Right renal pelvis (tissue), 4 donors: ENCODE results near the gene REXO1. TPM values are rescaled to one million over a fixed set of nuclear protein-coding genes. Genes with fewer than 3 reads are reported as not detected.

Experiments used
- DNase-seq, 4 donors: peaks; one replicate each; pipeline ENCODE4 v3.0.0-alpha.2; 2013; ENCODE audit warnings: low read depth in 4 of 4, low spot score in 3 of 4, missing footprints in 1 of 4
- polyA plus RNA-seq, 4 donors: library from polyadenylated mRNA; unstranded; fragments of 120-200 nt; gene quantifications; one replicate each; pipeline ENCODE4 v1.2.1, GENCODE V29; 2013; ENCODE audit not compliant: insufficient read length in 4 of 4

Gene REXO1
- polyA plus RNA-seq, 4 donors = 23.5 to 32.9 (median 25.1) TPM

DNA sequence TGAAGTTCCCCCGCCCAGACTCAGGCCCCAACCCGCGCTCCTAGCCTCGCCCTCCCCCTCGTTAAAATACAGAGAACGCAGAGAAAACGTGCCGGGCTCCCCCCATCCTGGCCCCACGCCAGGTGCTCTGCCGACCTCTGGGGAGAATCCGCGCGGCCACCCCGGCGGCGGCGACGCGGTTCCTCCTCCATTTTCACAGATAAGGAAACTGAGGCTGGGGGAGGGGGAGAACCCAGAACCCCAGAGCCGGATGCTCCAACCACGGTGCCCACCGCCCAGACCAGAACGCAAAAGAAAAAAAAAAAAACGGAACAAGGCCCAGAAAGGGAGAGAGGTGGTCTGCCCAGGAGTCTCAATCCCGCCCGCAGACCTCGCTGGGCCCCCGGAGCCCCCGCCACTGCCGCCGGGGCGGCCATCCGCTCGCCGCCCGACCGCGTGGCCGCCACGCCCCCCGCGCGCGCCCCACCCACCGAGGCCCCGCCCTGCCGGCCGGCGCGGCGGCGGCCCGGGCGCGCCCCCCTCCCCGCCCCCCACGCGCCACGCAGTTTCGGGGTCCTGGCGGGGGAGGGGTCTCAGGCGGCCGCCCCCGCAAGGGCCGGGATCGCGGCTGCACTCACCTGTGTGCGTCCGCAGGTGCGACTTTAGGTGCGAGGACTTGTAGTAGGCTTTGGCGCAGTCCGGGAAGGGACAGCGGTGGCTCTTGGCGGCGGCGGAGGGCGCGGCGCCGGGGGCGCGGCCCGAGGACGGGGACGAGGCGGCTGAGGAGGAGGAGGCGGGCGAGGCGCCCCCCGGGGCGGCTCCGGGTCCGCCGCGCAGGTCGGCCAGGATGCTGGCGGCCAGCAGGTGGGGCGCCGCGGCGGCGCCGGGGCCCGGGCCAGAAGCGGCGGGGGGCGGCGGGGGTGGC lies 14.4 kb upstream of the REXO1 start:
- DNase-seq = no peak

- DNase-seq = no peak
Measured at GRCh38 chr19:1862068-1862423, 13.8 kb upstream of the REXO1 start.

DNA sequence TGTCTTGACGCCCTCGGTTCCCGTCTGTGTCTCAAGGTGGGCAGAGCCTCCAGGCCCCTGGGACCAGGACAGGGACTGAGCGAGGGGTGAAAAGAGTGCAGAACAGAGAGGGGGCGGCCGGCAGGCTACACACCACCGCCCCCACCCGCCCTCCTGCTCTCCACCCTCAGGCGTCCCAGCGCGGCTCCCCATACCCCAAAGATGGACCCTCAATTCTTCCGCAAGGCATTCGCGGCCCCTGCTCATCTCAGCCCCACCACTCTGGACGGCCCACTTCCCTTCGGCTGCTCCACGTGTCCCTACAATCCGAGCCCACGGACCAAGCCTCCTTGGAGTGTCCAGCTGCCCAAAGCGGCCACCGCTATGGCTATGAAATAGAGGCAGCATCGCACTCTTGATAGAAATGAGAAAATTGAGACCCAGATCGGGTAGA lies 13.3 kb upstream of the REXO1 start:
- no peak for DNase-seq

GRCh38 chr19:1860821-1861598 lies 12.7 kb upstream of the REXO1 start:
- DNase-seq = no peak

- peak in 1 of 4 donors; percentile 77 for DNase-seq
Measured at GRCh38 chr19:1860042-1860775, 11.9 kb upstream of the REXO1 start.

- no peak for DNase-seq
Measured at GRCh38 chr19:1859331-1859781, 11.1 kb upstream of the REXO1 start.

- no peak for DNase-seq
Measured at GRCh38 chr19:1858412-1859081, 10.3 kb upstream of the REXO1 start.

GRCh38 chr19:1857648-1858326 lies 9.5 kb upstream of the REXO1 start:
- no peak for DNase-seq

DNA sequence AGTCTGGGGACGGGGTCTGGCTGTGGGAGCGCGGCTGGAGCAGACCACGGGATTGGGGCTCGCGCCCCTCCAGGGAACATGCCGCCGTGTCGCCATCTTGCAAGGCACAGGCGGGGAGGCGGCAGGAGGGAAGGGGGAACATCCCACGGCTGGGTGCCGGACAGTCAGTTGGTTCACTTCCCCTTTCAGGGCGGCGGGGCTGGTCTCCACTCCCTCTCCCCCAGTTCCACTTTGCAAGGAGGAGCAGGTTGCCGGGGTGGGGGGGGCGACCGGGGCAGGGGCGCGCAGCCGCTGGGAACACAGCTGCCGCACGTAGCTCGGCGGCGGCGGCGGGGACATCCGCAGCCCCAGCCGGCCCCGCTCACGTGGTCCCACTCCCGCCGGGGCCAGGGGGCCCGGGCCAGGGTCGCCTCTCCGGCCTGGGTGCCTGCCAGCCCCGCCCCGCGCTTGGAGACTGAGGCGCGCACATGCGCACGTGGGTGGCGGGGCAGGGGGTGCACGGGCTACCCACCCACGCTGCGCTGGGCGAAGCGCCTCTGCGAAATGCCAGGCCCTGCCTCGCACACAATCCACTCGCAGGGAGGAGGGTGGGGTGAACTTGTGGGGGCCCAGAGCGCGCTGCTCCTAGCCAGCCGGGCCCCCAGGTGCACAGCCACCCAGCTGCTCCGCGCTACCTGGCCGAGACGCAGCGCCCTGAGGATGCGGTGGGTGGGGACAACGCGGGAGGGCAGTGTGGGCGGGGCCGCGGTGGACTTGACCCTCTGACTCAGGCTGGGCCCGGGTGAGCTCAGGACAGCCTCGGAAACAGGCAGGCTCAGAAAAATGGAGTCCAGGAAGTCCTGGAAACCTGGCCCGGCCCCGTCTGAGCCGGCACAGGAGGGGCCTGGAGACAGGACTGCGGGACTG lies 8.7 kb upstream of the REXO1 start:
- no peak for DNase-seq

GRCh38 chr19:1856345-1856697 lies 8.0 kb upstream of the REXO1 start:
- no peak for DNase-seq

- DNase-seq = no peak
Measured at GRCh38 chr19:1855828-1856255, 7.6 kb upstream of the REXO1 start.

- no peak for DNase-seq
Measured at GRCh38 chr19:1855040-1855827, 7.0 kb upstream of the REXO1 start.

- DNase-seq = no peak
Measured at GRCh38 chr19:1854542-1855039, 6.3 kb upstream of the REXO1 start.

DNA sequence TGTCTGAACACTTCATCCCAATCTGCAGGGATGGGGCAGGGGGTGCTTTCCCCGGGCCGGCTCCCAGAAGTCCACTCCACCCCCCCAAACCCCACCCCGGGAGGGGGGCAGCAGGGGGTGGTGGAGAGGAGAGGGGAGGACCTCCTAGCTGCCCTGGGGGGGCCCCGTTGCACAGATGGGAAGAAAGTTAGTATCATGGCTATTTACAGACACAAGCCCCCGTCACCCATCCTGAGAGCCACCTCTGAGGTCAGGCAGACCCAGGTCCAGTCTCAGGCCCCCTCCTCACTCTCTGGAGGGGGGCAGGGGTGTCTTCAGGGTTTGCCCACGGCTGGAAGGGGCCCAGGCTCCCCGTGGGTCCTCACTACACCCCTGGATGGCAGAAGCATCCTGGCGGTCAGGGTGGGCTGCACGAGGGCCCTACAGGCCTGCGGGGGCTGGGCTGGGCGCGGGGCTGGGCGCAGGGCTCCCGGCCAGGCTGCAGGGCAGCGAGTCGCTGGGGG lies 5.8 kb upstream of the REXO1 start:
- no peak for DNase-seq

- no peak for DNase-seq
Measured at GRCh38 chr19:1853295-1854038, 5.2 kb upstream of the REXO1 start.

GRCh38 chr19:1852581-1853128 lies 4.4 kb upstream of the REXO1 start:
- no peak for DNase-seq
